K562 (cell line): ENCODE data around the gene PRDM8.

Source experiments
- CHD4 ChIP-seq: fragments of 200-600 bp; sonication (generic); IDR thresholded peaks from 3 replicates; pipeline ENCODE4 v1.6.1; 2012; ENCODE audit warnings: low read depth, mild to moderate bottlenecking, mixed read lengths, low read length, inconsistent platforms; ENCODE audit not compliant: insufficient read depth, insufficient replicate concordance, poor library complexity, severe bottlenecking
- EGR1 ChIP-seq: fragments of 450-650 bp; conservative IDR thresholded peaks from 2 replicates; pipeline ENCODE4 v1.6.1; 2017; ENCODE audit warnings: mild to moderate bottlenecking
- EWSR1 ChIP-seq: fragments of 450-650 bp; IDR thresholded peaks from 2 replicates; pipeline ENCODE4 v1.6.1; 2018; ENCODE audit warnings: borderline replicate concordance, mild to moderate bottlenecking, low read depth, moderate library complexity; ENCODE audit not compliant: partially characterized antibody
- KLF16 ChIP-seq: IDR thresholded peaks from 2 replicates; pipeline ENCODE4 v1.6.1; 2016; ENCODE audit warnings: antibody characterized with exemption
- POLR2AphosphoS5 ChIP-seq: IDR thresholded peaks from 2 replicates; pipeline ENCODE4 v1.6.1; 2011; ENCODE audit warnings: mild to moderate bottlenecking, low read depth, low read length, moderate library complexity; ENCODE audit not compliant: control insufficient read depth, insufficient read depth
- SAP30 ChIP-seq: fragments of 200-600 bp; sonication (generic); IDR thresholded peaks from 2 replicates; pipeline ENCODE4 v1.6.1; 2012; ENCODE audit warnings: borderline replicate concordance, low read depth, mild to moderate bottlenecking, moderate library complexity, low read length, control low read depth, inconsistent platforms; ENCODE audit not compliant: insufficient read depth, poor library complexity, severe bottlenecking
- SREBF1 ChIP-seq: fragments of 150-350 bp; IDR thresholded peaks from 2 replicates; pipeline ENCODE4 v1.6.1; 2014; ENCODE audit warnings: antibody characterized with exemption, low read depth, low read length, borderline replicate concordance
- TAL1 ChIP-seq: fragments of 450-650 bp; IDR thresholded peaks from 2 replicates; pipeline ENCODE4 v1.6.1; 2016; ENCODE audit warnings: mild to moderate bottlenecking
- ZNF75A ChIP-seq: fragments of 450-650 bp; formaldehyde crosslinking; IDR thresholded peaks from 2 replicates; pipeline ENCODE4 v1.4.0; 2020; ENCODE audit warnings: mild to moderate bottlenecking
- TF ChIP-seq, protein P1 (sequence below), 2 experiments: fragments of 450-650 bp; IDR thresholded peaks; 2 replicates each; pipeline ENCODE4 v1.6.1; 2016
- TF ChIP-seq, protein P2 (sequence below): fragments of 250-450 bp; sonication (Bioruptor Pico); IDR thresholded peaks from 2 replicates; pipeline ENCODE4 v1.8.0; 2022; ENCODE audit warnings: inconsistent platforms, mild to moderate bottlenecking, moderate library complexity, borderline replicate concordance
- TF ChIP-seq, protein P3 (sequence below), 3 experiments: IDR thresholded peaks in 2 of 3; conservative IDR thresholded peaks in 1 of 3; 2 replicates each; pipeline ENCODE4 v1.5.1; 2011 to 2012; ENCODE audit warnings: low read length in 3 of 3, mild to moderate bottlenecking in 3 of 3, control low read depth in 2 of 3, improper control_type of control experiment in 1 of 3, inconsistent platforms in 1 of 3, low read depth in 1 of 3, mixed read lengths in 1 of 3, moderate library complexity in 1 of 3; ENCODE audit not compliant: insufficient read depth in 2 of 3

DNA sequence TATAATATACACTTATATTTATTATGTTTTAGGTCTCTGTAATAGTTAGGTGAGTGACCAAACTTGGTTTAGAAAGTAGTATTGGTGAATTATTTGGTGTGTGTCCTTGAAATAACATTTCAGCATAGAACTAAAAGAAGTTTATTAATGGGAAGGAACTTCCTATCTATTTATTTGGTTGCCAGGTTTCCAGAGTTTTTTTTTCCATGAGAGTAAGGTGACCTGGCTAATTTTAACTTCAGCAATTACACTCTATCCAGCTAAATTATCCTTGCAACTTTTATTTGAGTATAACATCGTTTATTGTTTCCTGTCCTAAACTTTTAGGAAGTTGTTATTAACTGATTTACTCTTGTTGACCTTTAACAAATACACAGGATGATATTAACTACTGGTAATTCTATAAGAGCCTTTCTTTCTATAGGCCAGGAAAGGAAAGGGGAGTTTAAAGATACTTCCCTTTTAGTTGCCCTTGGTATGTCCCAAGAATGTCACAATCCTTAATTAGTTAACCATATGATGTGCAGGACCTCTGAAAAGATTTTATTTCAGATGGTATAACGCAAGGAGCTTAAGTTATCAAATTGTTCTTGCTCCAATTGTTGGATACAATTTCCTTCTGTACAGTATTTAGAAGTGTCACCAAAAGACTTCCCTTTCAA, 18.9 kb downstream of the PRDM8 start:
- TF ChIP-seq POLR2AphosphoS5 (no peak), EGR1 (no peak), SAP30 (no peak), CHD4 (no peak), SREBF1 (no peak), EWSR1 (no peak), TAL1 (no peak), ZNF75A (CRISPR knock-in tag) (no peak), KLF16 (no peak)
- TF ChIP-seq, protein P1, sequence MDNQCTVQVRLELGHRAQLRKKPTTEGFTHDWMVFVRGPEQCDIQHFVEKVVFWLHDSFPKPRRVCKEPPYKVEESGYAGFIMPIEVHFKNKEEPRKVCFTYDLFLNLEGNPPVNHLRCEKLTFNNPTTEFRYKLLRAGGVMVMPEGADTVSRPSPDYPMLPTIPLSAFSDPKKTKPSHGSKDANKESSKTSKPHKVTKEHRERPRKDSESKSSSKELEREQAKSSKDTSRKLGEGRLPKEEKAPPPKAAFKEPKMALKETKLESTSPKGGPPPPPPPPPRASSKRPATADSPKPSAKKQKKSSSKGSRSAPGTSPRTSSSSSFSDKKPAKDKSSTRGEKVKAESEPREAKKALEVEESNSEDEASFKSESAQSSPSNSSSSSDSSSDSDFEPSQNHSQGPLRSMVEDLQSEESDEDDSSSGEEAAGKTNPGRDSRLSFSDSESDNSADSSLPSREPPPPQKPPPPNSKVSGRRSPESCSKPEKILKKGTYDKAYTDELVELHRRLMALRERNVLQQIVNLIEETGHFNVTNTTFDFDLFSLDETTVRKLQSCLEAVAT (IDR thresholded peaks at IDR 0.05), result no peak
- TF ChIP-seq, protein P2, sequence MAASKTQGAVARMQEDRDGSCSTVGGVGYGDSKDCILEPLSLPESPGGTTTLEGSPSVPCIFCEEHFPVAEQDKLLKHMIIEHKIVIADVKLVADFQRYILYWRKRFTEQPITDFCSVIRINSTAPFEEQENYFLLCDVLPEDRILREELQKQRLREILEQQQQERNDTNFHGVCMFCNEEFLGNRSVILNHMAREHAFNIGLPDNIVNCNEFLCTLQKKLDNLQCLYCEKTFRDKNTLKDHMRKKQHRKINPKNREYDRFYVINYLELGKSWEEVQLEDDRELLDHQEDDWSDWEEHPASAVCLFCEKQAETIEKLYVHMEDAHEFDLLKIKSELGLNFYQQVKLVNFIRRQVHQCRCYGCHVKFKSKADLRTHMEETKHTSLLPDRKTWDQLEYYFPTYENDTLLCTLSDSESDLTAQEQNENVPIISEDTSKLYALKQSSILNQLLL (CRISPR knock-in tag), result no peak
- TF ChIP-seq, protein P3, sequence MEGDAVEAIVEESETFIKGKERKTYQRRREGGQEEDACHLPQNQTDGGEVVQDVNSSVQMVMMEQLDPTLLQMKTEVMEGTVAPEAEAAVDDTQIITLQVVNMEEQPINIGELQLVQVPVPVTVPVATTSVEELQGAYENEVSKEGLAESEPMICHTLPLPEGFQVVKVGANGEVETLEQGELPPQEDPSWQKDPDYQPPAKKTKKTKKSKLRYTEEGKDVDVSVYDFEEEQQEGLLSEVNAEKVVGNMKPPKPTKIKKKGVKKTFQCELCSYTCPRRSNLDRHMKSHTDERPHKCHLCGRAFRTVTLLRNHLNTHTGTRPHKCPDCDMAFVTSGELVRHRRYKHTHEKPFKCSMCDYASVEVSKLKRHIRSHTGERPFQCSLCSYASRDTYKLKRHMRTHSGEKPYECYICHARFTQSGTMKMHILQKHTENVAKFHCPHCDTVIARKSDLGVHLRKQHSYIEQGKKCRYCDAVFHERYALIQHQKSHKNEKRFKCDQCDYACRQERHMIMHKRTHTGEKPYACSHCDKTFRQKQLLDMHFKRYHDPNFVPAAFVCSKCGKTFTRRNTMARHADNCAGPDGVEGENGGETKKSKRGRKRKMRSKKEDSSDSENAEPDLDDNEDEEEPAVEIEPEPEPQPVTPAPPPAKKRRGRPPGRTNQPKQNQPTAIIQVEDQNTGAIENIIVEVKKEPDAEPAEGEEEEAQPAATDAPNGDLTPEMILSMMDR (IDR thresholded peaks at IDR 0.05 in 2 of 3, conservative IDR thresholded peaks at IDR 0.05 in 1 of 3; ENCODE audit: insufficient read depth in 2 of 3, low read depth in 1 of 3, low read length in 3 of 3), result no peak
